WI38 (cell line): ENCODE results near the gene SUPT20HL1.
A peak's percentile ranks its signal among the peaks of the same experiment; 100 is the strongest.

Source experiments
- H3K4me3 ChIP-seq: 2 replicates; pipeline ENCODE4 v1.5.1; 2011; ENCODE audit warnings: low read depth, mild to moderate bottlenecking, control low read depth, low read length
- TF ChIP-seq, protein P1 (sequence below): IDR thresholded peaks from 2 replicates; pipeline ENCODE4 v1.5.1; 2012; ENCODE audit warnings: low read depth, mild to moderate bottlenecking, control low read depth, low read length

Gene SUPT20HL1

DNA sequence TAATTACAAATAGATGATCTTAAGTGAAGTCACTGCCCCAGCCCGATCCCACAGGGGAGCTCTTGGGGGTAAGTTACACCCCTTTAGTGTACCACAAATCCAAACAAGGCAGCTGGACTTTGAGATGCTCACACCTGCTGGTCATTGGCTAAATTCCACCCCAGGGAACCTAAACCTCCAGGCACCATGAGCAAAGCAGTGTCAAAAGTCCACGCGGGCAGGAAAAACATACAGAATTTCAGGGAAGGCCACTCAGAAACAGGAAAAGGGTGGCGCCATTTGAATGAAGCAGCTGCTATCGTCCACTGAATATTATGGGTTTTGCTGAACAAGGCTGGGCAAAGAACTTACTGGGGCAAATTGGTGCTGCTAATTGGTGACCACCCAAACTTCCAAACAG is 30.9 kb downstream of the SUPT20HL1 start:
- TF ChIP-seq, protein P1, sequence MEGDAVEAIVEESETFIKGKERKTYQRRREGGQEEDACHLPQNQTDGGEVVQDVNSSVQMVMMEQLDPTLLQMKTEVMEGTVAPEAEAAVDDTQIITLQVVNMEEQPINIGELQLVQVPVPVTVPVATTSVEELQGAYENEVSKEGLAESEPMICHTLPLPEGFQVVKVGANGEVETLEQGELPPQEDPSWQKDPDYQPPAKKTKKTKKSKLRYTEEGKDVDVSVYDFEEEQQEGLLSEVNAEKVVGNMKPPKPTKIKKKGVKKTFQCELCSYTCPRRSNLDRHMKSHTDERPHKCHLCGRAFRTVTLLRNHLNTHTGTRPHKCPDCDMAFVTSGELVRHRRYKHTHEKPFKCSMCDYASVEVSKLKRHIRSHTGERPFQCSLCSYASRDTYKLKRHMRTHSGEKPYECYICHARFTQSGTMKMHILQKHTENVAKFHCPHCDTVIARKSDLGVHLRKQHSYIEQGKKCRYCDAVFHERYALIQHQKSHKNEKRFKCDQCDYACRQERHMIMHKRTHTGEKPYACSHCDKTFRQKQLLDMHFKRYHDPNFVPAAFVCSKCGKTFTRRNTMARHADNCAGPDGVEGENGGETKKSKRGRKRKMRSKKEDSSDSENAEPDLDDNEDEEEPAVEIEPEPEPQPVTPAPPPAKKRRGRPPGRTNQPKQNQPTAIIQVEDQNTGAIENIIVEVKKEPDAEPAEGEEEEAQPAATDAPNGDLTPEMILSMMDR = no peak
- no peak overlapping the region for H3K4me3 ChIP-seq

DNA sequence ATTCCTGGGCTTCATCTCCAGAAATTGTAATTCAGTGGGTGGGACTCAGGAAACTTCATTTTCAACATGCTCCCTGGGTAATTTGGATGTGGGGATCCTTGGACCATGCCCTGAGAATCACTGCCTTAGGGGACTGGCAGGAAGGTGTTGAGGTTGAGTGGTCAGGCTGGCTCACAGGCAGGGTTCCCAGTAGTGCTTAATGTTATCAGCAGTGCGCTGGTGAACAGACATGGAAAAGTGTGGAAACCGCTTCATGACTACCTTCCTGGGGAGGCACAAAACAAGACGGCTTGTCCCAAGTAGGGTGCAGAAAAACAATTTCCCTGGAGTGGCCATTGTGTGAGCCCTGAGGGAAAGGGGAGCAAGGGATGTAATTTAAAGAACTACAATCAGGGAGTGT is 31.4 kb downstream of the SUPT20HL1 start:
- H3K4me3 ChIP-seq = no peak overlapping the region
- TF ChIP-seq, protein P1 = no peak

DNA sequence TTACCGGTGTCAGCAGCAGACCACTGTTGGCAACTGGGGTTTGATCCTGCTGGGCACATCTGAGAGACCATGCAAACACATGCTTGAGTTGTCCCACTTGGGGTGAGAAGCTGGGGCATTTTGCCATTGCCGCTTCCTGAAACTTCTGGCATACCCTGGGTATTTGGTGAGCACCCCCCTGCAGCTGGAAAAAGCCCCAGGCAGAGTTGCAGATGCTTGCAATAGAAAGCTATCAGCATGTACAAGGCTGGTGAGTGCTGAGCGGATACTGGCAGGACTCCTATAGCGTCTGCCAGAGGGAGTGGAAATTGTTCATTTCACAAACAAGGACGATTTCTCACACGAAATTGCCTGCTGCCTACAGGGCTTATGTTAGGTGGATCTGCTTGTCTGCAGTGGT is 32.3 kb downstream of the SUPT20HL1 start:
- TF ChIP-seq, protein P1 = no peak

DNA sequence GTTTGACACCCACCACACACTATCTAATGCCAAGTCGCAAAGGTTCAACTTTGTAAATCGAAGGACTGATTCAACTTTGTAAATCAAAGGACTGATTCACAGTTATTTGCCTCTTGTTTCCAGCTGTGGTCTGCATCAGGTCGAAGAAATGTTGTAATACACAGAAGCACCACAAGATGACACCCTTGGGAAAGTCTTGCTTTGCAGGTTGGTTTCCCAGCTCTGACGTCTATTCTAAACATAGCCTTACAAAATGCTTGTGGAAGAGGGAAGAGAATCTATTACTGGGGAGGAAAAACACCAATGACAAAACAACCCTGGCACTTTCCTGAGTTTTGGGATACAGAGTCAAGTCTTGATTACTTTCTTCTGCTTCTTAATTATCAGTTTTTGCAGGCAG is 35.3 kb downstream of the SUPT20HL1 start:
- no peak overlapping the region for H3K4me3 ChIP-seq
- TF ChIP-seq, protein P1 = peak; percentile 63

More for the DNA sequence above, 32.3 kb downstream of the SUPT20HL1 start:
- no peak overlapping the region for H3K4me3 ChIP-seq

DNA sequence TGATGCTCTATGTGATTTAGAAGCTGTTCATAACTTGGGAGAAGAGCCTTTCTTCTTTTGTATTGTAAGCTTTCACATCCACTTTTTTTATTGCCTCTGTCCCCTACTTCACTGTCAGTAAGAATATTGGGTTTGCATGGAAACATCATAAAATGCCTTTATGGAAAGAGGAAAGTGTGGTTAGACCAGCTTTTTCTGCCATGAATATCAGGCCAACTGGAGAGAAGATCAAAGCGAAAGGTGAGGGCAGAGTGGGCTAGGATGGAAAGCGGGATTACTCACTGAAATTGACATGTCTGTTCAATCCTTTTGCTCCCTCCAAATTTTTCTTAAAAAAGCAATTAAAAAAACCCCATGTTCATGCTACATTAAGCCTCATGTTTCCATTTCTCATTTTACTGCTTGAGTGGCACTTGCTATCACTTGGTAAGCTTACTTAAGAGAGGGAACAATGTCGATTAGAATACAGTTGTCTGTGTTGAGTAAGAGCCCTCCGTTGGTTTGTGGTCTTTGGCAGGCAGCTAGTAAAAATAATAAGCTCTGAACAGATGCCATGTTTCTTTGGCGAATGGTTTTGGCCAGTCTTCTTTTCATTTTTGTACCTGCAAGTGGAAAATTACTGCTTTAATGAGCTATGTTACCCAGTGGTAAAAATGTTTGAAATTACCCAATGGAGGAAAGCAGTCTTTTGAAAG is 35.9 kb downstream of the SUPT20HL1 start:
- TF ChIP-seq, protein P1 = no peak
- no peak overlapping the region for H3K4me3 ChIP-seq

DNA sequence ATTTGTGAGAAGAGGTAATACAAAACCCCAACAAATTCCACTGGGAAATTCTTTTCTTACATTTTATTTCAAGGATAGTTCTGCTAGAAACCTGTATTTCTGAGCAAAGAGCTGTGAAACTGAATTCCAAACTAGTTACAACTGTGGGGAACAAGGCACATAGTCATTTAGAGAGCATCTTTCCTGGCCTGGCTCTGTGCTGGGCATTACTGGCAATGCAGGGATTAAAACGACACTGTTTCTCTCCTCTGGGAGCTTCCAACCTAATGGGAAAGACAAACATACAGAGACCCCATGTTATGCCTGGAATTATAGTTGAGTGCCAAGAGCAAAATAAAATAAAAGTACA is 36.5 kb downstream of the SUPT20HL1 start:
- H3K4me3 ChIP-seq = no peak overlapping the region

DNA sequence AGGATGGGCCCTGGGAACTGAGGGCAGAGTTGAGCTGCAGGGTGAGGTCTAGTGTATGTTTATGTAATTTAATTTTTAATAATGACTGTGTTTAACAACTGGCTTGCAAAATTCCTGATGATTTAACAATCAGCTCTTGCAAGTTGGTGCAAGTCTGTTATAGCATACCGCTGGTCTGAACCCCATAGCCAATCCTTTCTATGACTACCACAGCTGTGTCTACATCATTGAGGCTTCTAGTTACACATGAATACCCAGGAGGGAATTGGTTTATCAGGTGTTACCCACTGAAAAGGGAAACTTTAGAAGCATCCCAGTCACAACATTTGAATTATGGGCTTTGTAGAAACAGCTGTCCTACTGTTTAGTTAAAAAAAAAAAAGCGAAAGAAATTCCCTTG is 38.3 kb downstream of the SUPT20HL1 start:
- TF ChIP-seq, protein P1 = no peak
- no peak overlapping the region for H3K4me3 ChIP-seq

More for the DNA sequence above, 36.5 kb downstream of the SUPT20HL1 start:
- TF ChIP-seq, protein P1 = no peak
